Lower leg skin (tissue), 4 donors: Measurements from ENCODE around the gene IL1RAP. TPM values are rescaled to one million over a fixed set of nuclear protein-coding genes. Genes with fewer than 3 reads are reported as not detected.

Experiments used
- DNase-seq, 2 donors: peaks; one replicate each; pipeline ENCODE4 v3.0.0-alpha.2; 2019; ENCODE audit warnings: low spot score in 2 of 2
- H3K4me3 ChIP-seq: fragments of 200-600 bp; sonication (generic); 2 replicates; pipeline ENCODE4 v1.5.1; 2017; ENCODE audit warnings: mild to moderate bottlenecking, low read depth; ENCODE audit not compliant: poor library complexity, severe bottlenecking
- CTCF ChIP-seq, 3 donors: fragments of 450-650 bp; IDR thresholded peaks; one replicate each; pipeline ENCODE4 v1.5.1; 2016; ENCODE audit warnings: antibody characterized with exemption in 3 of 3, mild to moderate bottlenecking in 3 of 3, moderate library complexity in 2 of 3
- POLR2A ChIP-seq, 2 donors: fragments of 450-650 bp; IDR thresholded peaks; one replicate each; pipeline ENCODE4 v1.6.1; 2016 to 2017; ENCODE audit warnings: antibody characterized with exemption in 2 of 2, mild to moderate bottlenecking in 1 of 2, moderate library complexity in 1 of 2
- WGBS, 2 donors: methylation state at CpG; one replicate each; pipeline ENCODE4 v1.1.5; 2018; 5-methylcytosine and 5-hydroxymethylcytosine counted together
- intact Hi-C: fragments of 100-400 bp; cut with DNase I; formaldehyde crosslinking; loops from one replicate; pipeline ENCODE4 v1.15.0; 2023; ENCODE audit warnings: low total_unique reads
- total RNA-seq, 4 donors: library from RNA; depleted of rRNA; stranded (reverse); fragments of >200 nt; gene quantifications; one replicate each; pipeline ENCODE4 v1.1.0, GENCODE V29; 2016

IL1RAP gene
- total RNA-seq, 4 donors from 2014 or later, result 18.5 to 37.7 (median 23.9) TPM

GRCh38 chr3:190581041-190581541, 67.2 kb downstream of the IL1RAP start:
- no peak overlapping the region for H3K4me3 ChIP-seq
- TF ChIP-seq CTCF (IDR thresholded peaks at IDR 0.05) (no peak), POLR2A (IDR thresholded peaks at IDR 0.05) (no peak)
- intact Hi-C loops, result no loop called here
- 56 to 59% methylated on average over 5 of the region's 5 CpGs for WGBS, 2 donors
- no peak for DNase-seq

- TF ChIP-seq CTCF (IDR thresholded peaks at IDR 0.05), result no peak
- TF ChIP-seq POLR2A (IDR thresholded peaks at IDR 0.05), result no peak
- H3K4me3 ChIP-seq, result no peak overlapping the region
- no peak for DNase-seq
- 98% methylated on average over 2 of the region's 2 CpGs for WGBS, 2 donors
- intact Hi-C loops, result no loop called here
Measured at GRCh38 chr3:190582667-190583066, 68.8 kb downstream of the IL1RAP start.

- no peak for DNase-seq
- no peak overlapping the region for H3K4me3 ChIP-seq
- TF ChIP-seq POLR2A (IDR thresholded peaks at IDR 0.05), result no peak
- intact Hi-C loops, result no loop called here
- WGBS, 2 donors, result 50 to 57% methylated on average over 6 of the region's 6 CpGs
Measured at GRCh38 chr3:190585805-190586630, 72.1 kb downstream of the IL1RAP start.

GRCh38 chr3:190586631-190587011, 72.7 kb downstream of the IL1RAP start:
- 31 to 32% methylated on average over 4 of the region's 4 CpGs for WGBS, 2 donors
- intact Hi-C loops, result no loop called here
- no peak for DNase-seq
- H3K4me3 ChIP-seq, result no peak overlapping the region
- no peak for TF ChIP-seq CTCF (IDR thresholded peaks at IDR 0.05)
- no peak for TF ChIP-seq POLR2A (IDR thresholded peaks at IDR 0.05)

GRCh38 chr3:190588570-190588969, 74.7 kb downstream of the IL1RAP start:
- 61 to 69% methylated on average over 2 of the region's 2 CpGs for WGBS, 2 donors
- no peak for DNase-seq
- H3K4me3 ChIP-seq, result no peak overlapping the region
- TF ChIP-seq CTCF (IDR thresholded peaks at IDR 0.05) (no peak), POLR2A (IDR thresholded peaks at IDR 0.05) (no peak)
- intact Hi-C loops, result no loop called here

- TF ChIP-seq POLR2A (IDR thresholded peaks at IDR 0.05) (no peak), CTCF (IDR thresholded peaks at IDR 0.05) (no peak)
- intact Hi-C loops, result no loop called here
- 79 to 83% methylated on average over 7 of the region's 7 CpGs for WGBS, 2 donors
Measured at GRCh38 chr3:190589326-190589725, 75.4 kb downstream of the IL1RAP start.

More at GRCh38 chr3:190589326-190589725, 75.4 kb downstream of the IL1RAP start:
- no peak for DNase-seq
- no peak overlapping the region for H3K4me3 ChIP-seq
